Measurements from ENCODE around the gene CAMK4. TPM values are rescaled to one million over a fixed set of nuclear protein-coding genes. Genes with fewer than 3 reads are reported as not detected.

Gene CAMK4
- total and polyA plus RNA-seq, 2 donors (not counting 3 experiments of a cell fraction or from before 2014, with no cell fraction given), result 2.2 to 5.4 TPM

GRCh38 chr5:111262153-111262552 is 38.0 kb downstream of the CAMK4 start:
- DNase-seq (ENCODE audit: low read depth, low spot score), result no peak
- H3K79me2 ChIP-seq (ENCODE audit: control insufficient read depth, insufficient read depth, low read length), result no peaks in the 10 kb centered on the region
- no peak for FAIRE-seq

More at GRCh38 chr5:111262153-111262552, 38.0 kb downstream of the CAMK4 start:
- Histone ChIP-seq H3K9ac (replicated peaks; ENCODE audit: extremely low read depth, insufficient read depth, low read length) (no peak overlapping the region), H3K9me3 (replicated peaks; ENCODE audit: control insufficient read depth, insufficient read depth, low read length) (no peaks in the 10 kb centered on the region), H3K4me2 (ENCODE audit: insufficient read depth, low read length) (no peak overlapping the region), H4K20me1 (replicated peaks; ENCODE audit: control insufficient read depth, extremely low read depth, insufficient read depth, low read length) (no peaks in the 10 kb centered on the region), H3K27me3 (ENCODE audit: control insufficient read depth in 2 of 2, insufficient read depth in 2 of 2, low read length in 2 of 2) (no peaks in the 10 kb centered on the region), H3K27ac (ENCODE audit: insufficient read depth, low read depth, low read length) (no peak overlapping the region), H3K9me1 (replicated peaks; ENCODE audit: control insufficient read depth, extremely low read depth, insufficient read depth, low read length) (no peaks in the 10 kb centered on the region), H3K4me3 (replicated peaks in 1 of 3; ENCODE audit: insufficient read depth in 1 of 3, low read depth in 1 of 3, low read length in 3 of 3) (no peak overlapping the region), H3K4me1 (ENCODE audit: control insufficient read depth, extremely low read depth, insufficient read depth, low read length) (no peaks in the 10 kb centered on the region), H2AFZ (ENCODE audit: low read depth, low read length) (no peak overlapping the region), H3K36me3 (ENCODE audit: control insufficient read depth in 2 of 2, extremely low read depth in 1 of 2, insufficient read depth in 2 of 2, low read length in 2 of 2) (no peaks in the 10 kb centered on the region)
- dilution Hi-C loops (cut with MboI; ENCODE audit: extremely low pct_ligation_motif_present, low sequenced_read_pairs), result no loop called here
- CTCF ChIA-PET, result no interaction called here
- intact Hi-C loops (cut with micrococcal nuclease), result no loop called here
- POLR2A ChIA-PET, result no interaction called here
- no TSS peak for BruUV-seq (replicated peaks)
- TF ChIP-seq FOS (IDR thresholded peaks at IDR 0.05; ENCODE audit: borderline replicate concordance, insufficient read depth, low read length) (no peak), EZH2 (IDR thresholded peaks at IDR 0.05; ENCODE audit: borderline replicate concordance, low read depth, low read length, severe bottlenecking) (no peak), CTCF (IDR thresholded peaks at IDR 0.05; ENCODE audit: extremely low read depth in 1 of 2, insufficient read depth in 1 of 2, low read depth in 1 of 2, low read length in 2 of 2) (no peak), POLR2AphosphoS5 (IDR thresholded peaks at IDR 0.05; ENCODE audit: insufficient read depth, low read depth, low read length) (no peak), JUN (IDR thresholded peaks at IDR 0.05; ENCODE audit: borderline replicate concordance, insufficient read depth, insufficient read length, low read depth) (no peak), GATA2 (IDR thresholded peaks at IDR 0.05; ENCODE audit: insufficient read depth, insufficient read length, low read depth, low read length) (no peak), MAX (IDR thresholded peaks at IDR 0.05; ENCODE audit: insufficient read depth, insufficient read length) (no peak), MYC (IDR thresholded peaks at IDR 0.05; ENCODE audit: low read depth, low read length) (no peak), POLR2A (IDR thresholded peaks at IDR 0.05; ENCODE audit: low read depth, low read length) (no peak)
